Panc1 (cell line): ENCODE measurements around the gene GDF11. TPM values are rescaled to one million over a fixed set of nuclear protein-coding genes. Genes with fewer than 3 reads are reported as not detected.

ENCODE experiments used
- ATAC-seq: fragments of 200-7000 bp; cut with Tn5 transposase; 2 replicates; pipeline ENCODE4 v1.9.1; 2020; ENCODE audit warnings: mild to moderate bottlenecking, moderate library complexity
- BruUV-seq: library from RNA; stranded (reverse); fragments of 400-500 nt; replicated peaks from 2 replicates; lab custom pipeline; 2021; lab: Mats Ljungman, UMichigan
- CTCF ChIA-PET: fragments of 300-600 bp; sonication (Branson Sonifier 250); formaldehyde crosslinking; loops from one replicate; lab custom pipeline; 2022; ENCODE audit warnings: antibody characterized with exemption; lab: Charles Lee
- POLR2A ChIA-PET: fragments of 300-600 bp; sonication (Branson Sonifier 250); formaldehyde crosslinking; loops from one replicate; lab custom pipeline; 2022; ENCODE audit warnings: antibody characterized with exemption; lab: Charles Lee
- DNase-seq: peaks from one replicate; pipeline ENCODE4 v3.0.0-alpha.2; 2010; ENCODE audit warnings: low read depth, low spot score
- H3K27ac ChIP-seq: 2 replicates; pipeline ENCODE4 v1.5.1; 2011; ENCODE audit warnings: mild to moderate bottlenecking, low read length, inconsistent platforms
- H3K27me3 ChIP-seq: fragments of 200-500 bp; sonication (Bioruptor generic); 2 replicates; pipeline ENCODE4 v1.6.0; 2014; ENCODE audit warnings: low read length, inconsistent platforms; ENCODE audit not compliant: control insufficient read depth, insufficient read depth
- H3K36me3 ChIP-seq: fragments of 200-500 bp; sonication (Bioruptor generic); 2 replicates; pipeline ENCODE4 v1.5.1; 2014; ENCODE audit warnings: inconsistent platforms, mild to moderate bottlenecking, low read length, moderate library complexity; ENCODE audit not compliant: control insufficient read depth, insufficient read depth
- H3K4me1 ChIP-seq: 2 replicates; pipeline ENCODE4 v1.5.1; 2011; ENCODE audit warnings: inconsistent platforms, mild to moderate bottlenecking, low read length, moderate library complexity; ENCODE audit not compliant: control insufficient read depth, insufficient read depth
- H3K4me3 ChIP-seq, 2 experiments: 2 replicates each; pipeline ENCODE4 v1.5.1; 2011 to 2012; ENCODE audit warnings: low read depth in 2 of 2, low read length in 2 of 2, mild to moderate bottlenecking in 2 of 2, inconsistent platforms in 1 of 2, moderate library complexity in 1 of 2
- H3K9me3 ChIP-seq: fragments of 200-500 bp; sonication (Bioruptor generic); 2 replicates; pipeline ENCODE4 v1.5.1; 2014; ENCODE audit warnings: low read depth, mild to moderate bottlenecking, inconsistent platforms, low read length, moderate library complexity; ENCODE audit not compliant: control insufficient read depth, insufficient read depth
- POLR2AphosphoS5 ChIP-seq: IDR thresholded peaks from 2 replicates; pipeline ENCODE4 v1.6.1; 2012; ENCODE audit warnings: mild to moderate bottlenecking, low read depth, low read length, moderate library complexity
- REST ChIP-seq, 2 experiments: IDR thresholded peaks; 2 replicates each; pipeline ENCODE4 v1.6.1; 2011 to 2012; ENCODE audit warnings: low read depth in 2 of 2, control low read depth in 1 of 2, low read length in 1 of 2, mild to moderate bottlenecking in 1 of 2, moderate library complexity in 1 of 2; ENCODE audit not compliant: insufficient read depth in 1 of 2
- SIN3A ChIP-seq: IDR thresholded peaks from 2 replicates; pipeline ENCODE4 v1.6.1; 2012; ENCODE audit warnings: low read depth, mild to moderate bottlenecking, low read length, moderate library complexity, borderline replicate concordance; ENCODE audit not compliant: insufficient read depth
- TCF7L2 ChIP-seq: IDR thresholded peaks from 2 replicates; pipeline ENCODE4 v1.6.1; 2011; ENCODE audit warnings: mild to moderate bottlenecking, low read depth, low read length, inconsistent platforms
- in situ Hi-C: cut with HindIII; loops from 2 replicates; pipeline ENCODE4 v1.10.0; 2016; ENCODE audit warnings: low sequenced_read_pairs, low pct_unique_long_range_greater_than_20kb
- intact Hi-C: fragments of 100-400 bp; cut with micrococcal nuclease; formaldehyde crosslinking; loops from one replicate; pipeline ENCODE4 v1.10.0; 2022; ENCODE audit not compliant: unreplicated experiment
- total RNA-seq: library from RNA; stranded (reverse); gene quantifications from one replicate; pipeline ENCODE4 v1.2.1, GENCODE V29; 2021; ENCODE audit not compliant: unreplicated experiment
- TF ChIP-seq, protein P1 (sequence below): fragments of 450-650 bp; IDR thresholded peaks from 2 replicates; pipeline ENCODE4 v1.5.1; 2017; ENCODE audit warnings: mild to moderate bottlenecking

Gene GDF11
- total RNA-seq, 1 experiment from 2014 or later = 11.8 TPM

- DNase-seq (no peak), ATAC-seq (no peak)
- peak overlapping the region; percentile 89 for H3K27ac ChIP-seq
- in situ Hi-C loops (no loop called here), intact Hi-C loops (loop anchor here (5.0 to 10.0 kb wide), 2 partner anchors 200 to 533 kb away; partner anchors contain the start of gene PYM1)
- no peak for TF ChIP-seq POLR2AphosphoS5
- no peak for TF ChIP-seq TCF7L2
- no peak for TF ChIP-seq REST (IDR thresholded peaks at IDR 0.05; ENCODE audit: insufficient read depth in 1 of 2, low read depth in 2 of 2, low read length in 1 of 2)
- TF ChIP-seq, protein P1, sequence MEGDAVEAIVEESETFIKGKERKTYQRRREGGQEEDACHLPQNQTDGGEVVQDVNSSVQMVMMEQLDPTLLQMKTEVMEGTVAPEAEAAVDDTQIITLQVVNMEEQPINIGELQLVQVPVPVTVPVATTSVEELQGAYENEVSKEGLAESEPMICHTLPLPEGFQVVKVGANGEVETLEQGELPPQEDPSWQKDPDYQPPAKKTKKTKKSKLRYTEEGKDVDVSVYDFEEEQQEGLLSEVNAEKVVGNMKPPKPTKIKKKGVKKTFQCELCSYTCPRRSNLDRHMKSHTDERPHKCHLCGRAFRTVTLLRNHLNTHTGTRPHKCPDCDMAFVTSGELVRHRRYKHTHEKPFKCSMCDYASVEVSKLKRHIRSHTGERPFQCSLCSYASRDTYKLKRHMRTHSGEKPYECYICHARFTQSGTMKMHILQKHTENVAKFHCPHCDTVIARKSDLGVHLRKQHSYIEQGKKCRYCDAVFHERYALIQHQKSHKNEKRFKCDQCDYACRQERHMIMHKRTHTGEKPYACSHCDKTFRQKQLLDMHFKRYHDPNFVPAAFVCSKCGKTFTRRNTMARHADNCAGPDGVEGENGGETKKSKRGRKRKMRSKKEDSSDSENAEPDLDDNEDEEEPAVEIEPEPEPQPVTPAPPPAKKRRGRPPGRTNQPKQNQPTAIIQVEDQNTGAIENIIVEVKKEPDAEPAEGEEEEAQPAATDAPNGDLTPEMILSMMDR = no peak
- TF ChIP-seq SIN3A = no peak
- ChIA-PET CTCF (no interaction called here), POLR2A (no interaction called here)
- H3K9me3 ChIP-seq = no peaks in the 10 kb centered on the region
- no TSS peak for BruUV-seq
- peaks cover 31% of the 10 kb centered on the region for H3K4me1 ChIP-seq
- peak overlapping the region; percentile 72 to 76 for H3K4me3 ChIP-seq
- no peaks in the 10 kb centered on the region for H3K27me3 ChIP-seq
- peaks cover 10% of the 10 kb centered on the region for H3K36me3 ChIP-seq
Measured at GRCh38 chr12:55727643-55728185, 15.2 kb upstream of the GDF11 start.

DNA sequence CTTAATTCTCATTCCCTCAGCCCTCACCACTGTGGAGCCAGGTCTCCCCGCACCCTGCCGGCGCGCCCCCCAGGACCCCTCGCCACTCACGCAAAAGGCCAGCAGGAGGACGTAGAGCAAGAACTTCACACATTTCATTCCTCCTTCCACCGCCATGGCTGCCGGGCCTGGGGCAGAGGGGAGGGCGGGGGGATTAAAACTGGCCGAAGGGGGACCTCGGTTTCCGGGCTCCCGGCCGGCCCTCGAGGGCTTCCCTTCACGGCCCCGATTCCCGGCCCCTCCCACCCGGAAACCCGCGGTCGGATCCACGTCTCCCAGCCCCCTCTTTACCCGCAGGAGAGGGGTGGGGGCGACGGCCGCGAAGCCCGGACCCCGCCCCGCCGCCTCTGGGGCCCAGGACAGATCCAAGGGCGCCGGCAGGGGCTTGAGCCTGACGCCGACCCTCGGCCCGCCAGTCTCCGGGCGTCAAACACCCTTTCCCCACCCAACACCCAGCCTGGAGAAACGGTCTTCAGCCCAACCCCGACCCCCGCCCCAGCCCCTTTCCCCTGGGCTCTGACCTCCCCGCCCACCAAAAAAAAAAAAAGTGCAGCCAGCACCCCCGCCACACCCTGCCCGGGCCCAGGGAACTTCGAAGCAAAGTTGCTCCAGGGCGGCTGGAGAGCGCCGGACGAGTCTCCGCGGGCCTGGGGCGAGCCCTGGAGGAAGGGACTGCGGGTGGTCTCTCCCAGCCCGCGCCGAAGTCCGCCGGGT lies 14.6 kb upstream of the GDF11 start:
- ATAC-seq = peak; percentile 29
- intact Hi-C loops (loop anchor here (5.0 to 10.0 kb wide), 2 partner anchors 199 to 534 kb away; partner anchors contain the start of gene PYM1), in situ Hi-C loops (no loop called here)
- Histone ChIP-seq H3K27ac (peak overlapping the region; percentile 89), H3K27me3 (no peaks in the 10 kb centered on the region), H3K4me3 (peak overlapping the region; percentile 72 to 76), H3K9me3 (no peaks in the 10 kb centered on the region), H3K4me1 (peaks cover 31% of the 10 kb centered on the region), H3K36me3 (peaks cover 10% of the 10 kb centered on the region)
- BruUV-seq = no TSS peak
- no peak for DNase-seq
- TF ChIP-seq, protein P1 = no peak
- no peak for TF ChIP-seq REST (IDR thresholded peaks at IDR 0.05; ENCODE audit: insufficient read depth in 1 of 2, low read depth in 2 of 2, low read length in 1 of 2)
- TF ChIP-seq TCF7L2 = no peak
- no peak for TF ChIP-seq SIN3A
- no peak for TF ChIP-seq POLR2AphosphoS5
- ChIA-PET CTCF (no interaction called here), POLR2A (interaction anchor here (0.7 kb wide), 1 partner anchor 12 kb away, joined by 3 read pairs; the partner anchor contains the start of gene BLOC1S1)
